ENCODE results near the gene UMAD1.

Gene UMAD1

GRCh38 chr7:7746458-7746857, 105.9 kb downstream of the UMAD1 start:
- no peak for TF ChIP-seq CREB5 (CRISPR knock-in tag; IDR thresholded peaks at IDR 0.05; ENCODE audit: low read depth)
- TF ChIP-seq TOX (CRISPR knock-in tag; IDR thresholded peaks at IDR 0.05; ENCODE audit: borderline replicate concordance), result no peak
- no peak for TF ChIP-seq ZFP30 (CRISPR knock-in tag; IDR thresholded peaks at IDR 0.05)
- TF ChIP-seq ZFP3 (CRISPR knock-in tag; IDR thresholded peaks at IDR 0.05), result no peak
- TF ChIP-seq ISL1 (CRISPR knock-in tag; IDR thresholded peaks at IDR 0.05), result no peak
- TF ChIP-seq ZNF70 (CRISPR knock-in tag; IDR thresholded peaks at IDR 0.05), result no peak
- TF ChIP-seq CSRNP3 (CRISPR knock-in tag; IDR thresholded peaks at IDR 0.05), result no peak
- no peak for TF ChIP-seq ZNF565 (CRISPR knock-in tag; conservative IDR thresholded peaks at IDR 0.05; ENCODE audit: low read depth)
- no peak for TF ChIP-seq PPARA (CRISPR knock-in tag; IDR thresholded peaks at IDR 0.05; ENCODE audit: borderline replicate concordance)
- TF ChIP-seq PATZ1 (CRISPR knock-in tag; IDR thresholded peaks at IDR 0.05; ENCODE audit: borderline replicate concordance), result no peak
- TF ChIP-seq SNAI2 (CRISPR knock-in tag; IDR thresholded peaks at IDR 0.05), result no peak
- TF ChIP-seq RARB (CRISPR knock-in tag; IDR thresholded peaks at IDR 0.05), result no peak
- TF ChIP-seq ZNF8 (CRISPR knock-in tag; IDR thresholded peaks at IDR 0.05), result no peak
- no peak for TF ChIP-seq BACH2 (CRISPR knock-in tag; IDR thresholded peaks at IDR 0.05; ENCODE audit: borderline replicate concordance)
- TF ChIP-seq GLIS3 (CRISPR knock-in tag; IDR thresholded peaks at IDR 0.05), result no peak
- no peak for TF ChIP-seq ESRRG (CRISPR knock-in tag; IDR thresholded peaks at IDR 0.05)
- TF ChIP-seq POU6F1 (CRISPR knock-in tag; IDR thresholded peaks at IDR 0.05; ENCODE audit: borderline replicate concordance, low read depth), result no peak
- TF ChIP-seq ZC3H10 (CRISPR knock-in tag; IDR thresholded peaks at IDR 0.05), result no peak
- TF ChIP-seq ARNTL (CRISPR knock-in tag; IDR thresholded peaks at IDR 0.05; ENCODE audit: borderline replicate concordance, low read depth), result no peak
- TF ChIP-seq CSDC2 (CRISPR knock-in tag; IDR thresholded peaks at IDR 0.05), result no peak
- ATAC-seq, result no peak

GRCh38 chr7:7750571-7751242, 110.2 kb downstream of the UMAD1 start:
- ATAC-seq, result no peak; the same call in 2 of the 3 replicates
- TF ChIP-seq ZNF70 (CRISPR knock-in tag; IDR thresholded peaks at IDR 0.05) (no peak), ESRRG (CRISPR knock-in tag; IDR thresholded peaks at IDR 0.05) (no peak), RARB (CRISPR knock-in tag; IDR thresholded peaks at IDR 0.05) (no peak), POU6F1 (CRISPR knock-in tag; IDR thresholded peaks at IDR 0.05; ENCODE audit: borderline replicate concordance, low read depth) (no peak), ISL1 (CRISPR knock-in tag; IDR thresholded peaks at IDR 0.05) (no peak), PPARA (CRISPR knock-in tag; IDR thresholded peaks at IDR 0.05; ENCODE audit: borderline replicate concordance) (no peak), OSR1 (CRISPR knock-in tag; IDR thresholded peaks at IDR 0.05) (no peak)

GRCh38 chr7:7751243-7752092, 110.9 kb downstream of the UMAD1 start:
- ATAC-seq, result no peak; the same call in 2 of the 3 replicates
- no peak for TF ChIP-seq TSHZ2 (CRISPR knock-in tag; IDR thresholded peaks at IDR 0.05)

Data from SK-N-SH treated with all-trans-retinoic acid at 6 μM for 48 hours (cell line).